Stomach (tissue), 4 donors: Measurements from ENCODE around the gene EIF5.

Experiments used
- CTCF ChIP-seq, 7 experiments: fragments of 450-650 bp in 4 of 7; fragments of 200-600 bp in 3 of 7; sonication (generic) in 3 of 7; IDR thresholded peaks; one replicate each; pipeline ENCODE4 v1.5.1; 2016 to 2019; ENCODE audit warnings: antibody characterized with exemption in 7 of 7, control low read depth in 2 of 7, mild to moderate bottlenecking in 1 of 7
- EP300 ChIP-seq: sonication (generic); formaldehyde crosslinking; IDR thresholded peaks from one replicate; pipeline ENCODE4 v1.6.1; 2017; ENCODE audit warnings: antibody characterized with exemption
- POLR2A ChIP-seq, 4 donors: fragments of 450-650 bp; IDR thresholded peaks; one replicate each; pipeline ENCODE4 v1.6.1; 2016; ENCODE audit warnings: antibody characterized with exemption in 4 of 4, control low read depth in 2 of 4, mild to moderate bottlenecking in 1 of 4, moderate library complexity in 1 of 4
- POLR2AphosphoS5 ChIP-seq, 3 donors: sonication (generic); formaldehyde crosslinking; IDR thresholded peaks; one replicate each; pipeline ENCODE4 v1.6.1; 2016; ENCODE audit warnings: antibody characterized with exemption in 3 of 3

- TF ChIP-seq CTCF (IDR thresholded peaks at IDR 0.05) (no peak), POLR2AphosphoS5 (IDR thresholded peaks at IDR 0.05) (no peak), EP300 (no peak), POLR2A (IDR thresholded peaks at IDR 0.05) (no peak)
These were observed 43.5 kb downstream of the EIF5 start for GRCh38 chr14:103377522-103378037.
